MCF 10A (cell line): ENCODE measurements around the gene CFAP119. TPM values are rescaled to one million over a fixed set of nuclear protein-coding genes. Genes with fewer than 3 reads are reported as not detected.

Source experiments
- BruUV-seq: library from RNA; stranded (reverse); fragments of 400-500 nt; replicated peaks from 2 replicates; lab custom pipeline; 2021; lab: Mats Ljungman, UMichigan
- CTCF ChIA-PET: fragments of 300-600 bp; sonication (Branson Sonifier 250); formaldehyde crosslinking; extraction: SDS; loops from one replicate; lab custom pipeline; 2021; ENCODE audit warnings: antibody characterized with exemption, inconsistent platforms; lab: Yijun Ruan, JAX
- POLR2A ChIA-PET: fragments of 300-600, 350-650 bp; sonication (Branson Sonifier 250); formaldehyde crosslinking; extraction: SDS; loops from one replicate; lab custom pipeline; 2020; ENCODE audit warnings: antibody characterized with exemption, inconsistent platforms; lab: Yijun Ruan, JAX
- DNase-seq: peaks from one replicate; pipeline ENCODE4 v3.0.0-alpha.2; 2018; ENCODE audit not compliant: unreplicated experiment
- H3K27ac Mint-ChIP-seq: one replicate; pipeline ENCODE4 v1.8.0; 2022; ENCODE audit warnings: mild to moderate bottlenecking, low read depth, mixed read lengths; ENCODE audit not compliant: unreplicated experiment
- H3K27me3 Mint-ChIP-seq: one replicate; pipeline ENCODE4 v1.8.0; 2022; ENCODE audit warnings: mixed read lengths; ENCODE audit not compliant: insufficient read depth, unreplicated experiment
- H3K36me3 Mint-ChIP-seq: one replicate; pipeline ENCODE4 v1.8.0; 2022; ENCODE audit warnings: mild to moderate bottlenecking, moderate library complexity, mixed read lengths; ENCODE audit not compliant: insufficient read depth, unreplicated experiment
- H3K4me1 Mint-ChIP-seq: one replicate; pipeline ENCODE4 v1.8.0; 2022; ENCODE audit warnings: mixed read lengths; ENCODE audit not compliant: insufficient read depth, unreplicated experiment
- H3K4me3 Mint-ChIP-seq: one replicate; pipeline ENCODE4 v1.8.0; 2022; ENCODE audit warnings: mild to moderate bottlenecking, moderate library complexity, mixed read lengths; ENCODE audit not compliant: unreplicated experiment
- H3K9me3 Mint-ChIP-seq: one replicate; pipeline ENCODE4 v1.8.0; 2022; ENCODE audit warnings: mixed read lengths; ENCODE audit not compliant: unreplicated experiment
- intact Hi-C: fragments of 100-400 bp; cut with micrococcal nuclease; formaldehyde crosslinking; loops from 2 replicates; pipeline ENCODE4 v1.14.1; 2022
- total RNA-seq: library from RNA; stranded (reverse); gene quantifications from 2 replicates; pipeline ENCODE4 v1.2.3, GENCODE V29; 2022
- TF ChIP-seq, protein P1 (sequence below): fragments of 200-600 bp; IDR thresholded peaks from one replicate; pipeline ENCODE4 v1.8.0; 2022; ENCODE audit warnings: antibody characterized with exemption, mild to moderate bottlenecking; ENCODE audit not compliant: unreplicated experiment

Gene CFAP119
- total RNA-seq, 1 experiment from 2014 or later, result 5.2 TPM

DNA sequence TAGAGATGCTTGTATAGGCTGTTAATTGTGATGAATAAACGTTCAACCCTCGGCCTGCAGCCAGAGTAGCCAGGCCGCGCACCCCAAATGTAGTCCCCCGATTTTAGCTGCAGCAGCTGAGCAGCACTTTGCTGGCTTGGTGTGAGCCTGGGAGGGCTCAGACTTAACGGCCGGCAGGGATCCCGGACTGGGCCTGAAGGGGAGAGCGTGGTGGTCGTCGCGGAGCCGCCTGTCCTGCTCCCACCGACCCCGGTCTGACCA lies 13.2 kb upstream of the CFAP119 start:
- DNase-seq, result no peak
- peak overlapping the region; percentile 82 for H3K27ac Mint-ChIP-seq
- POLR2A ChIA-PET, result interaction anchor here (0.6 to 3.0 kb wide), 19 partner anchors 10 to 1820 kb away, joined by 3 to 27 read pairs (median 5); partner anchors contain the start of genes KAT8, PHKG2, RNF40 and SRCAP
- no peaks in the 10 kb centered on the region for H3K9me3 Mint-ChIP-seq
- no peaks in the 10 kb centered on the region for H3K27me3 Mint-ChIP-seq
- CTCF ChIA-PET, result interaction anchor here (1.4 to 2.0 kb wide), 2 partner anchors 10 to 40 kb away, joined by 5 to 7 read pairs; no protein-coding TSS in a partner anchor
- peaks cover 22% of the 10 kb centered on the region for H3K4me1 Mint-ChIP-seq
- peak overlapping the region; percentile 85 for H3K4me3 Mint-ChIP-seq
- TF ChIP-seq, protein P1, sequence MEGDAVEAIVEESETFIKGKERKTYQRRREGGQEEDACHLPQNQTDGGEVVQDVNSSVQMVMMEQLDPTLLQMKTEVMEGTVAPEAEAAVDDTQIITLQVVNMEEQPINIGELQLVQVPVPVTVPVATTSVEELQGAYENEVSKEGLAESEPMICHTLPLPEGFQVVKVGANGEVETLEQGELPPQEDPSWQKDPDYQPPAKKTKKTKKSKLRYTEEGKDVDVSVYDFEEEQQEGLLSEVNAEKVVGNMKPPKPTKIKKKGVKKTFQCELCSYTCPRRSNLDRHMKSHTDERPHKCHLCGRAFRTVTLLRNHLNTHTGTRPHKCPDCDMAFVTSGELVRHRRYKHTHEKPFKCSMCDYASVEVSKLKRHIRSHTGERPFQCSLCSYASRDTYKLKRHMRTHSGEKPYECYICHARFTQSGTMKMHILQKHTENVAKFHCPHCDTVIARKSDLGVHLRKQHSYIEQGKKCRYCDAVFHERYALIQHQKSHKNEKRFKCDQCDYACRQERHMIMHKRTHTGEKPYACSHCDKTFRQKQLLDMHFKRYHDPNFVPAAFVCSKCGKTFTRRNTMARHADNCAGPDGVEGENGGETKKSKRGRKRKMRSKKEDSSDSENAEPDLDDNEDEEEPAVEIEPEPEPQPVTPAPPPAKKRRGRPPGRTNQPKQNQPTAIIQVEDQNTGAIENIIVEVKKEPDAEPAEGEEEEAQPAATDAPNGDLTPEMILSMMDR, result no peak
- H3K36me3 Mint-ChIP-seq, result peaks cover 59% of the 10 kb centered on the region
- intact Hi-C loops, result loop anchor here (5.0 kb wide), 1 partner anchor 37 kb away; no protein-coding TSS in a partner anchor
- TSS peak; percentile 15 for BruUV-seq

GRCh38 chr16:30774367-30775130 lies 12.7 kb upstream of the CFAP119 start:
- ChIA-PET POLR2A (interaction anchor here (0.6 to 3.0 kb wide), 19 partner anchors 11 to 1819 kb away, joined by 3 to 27 read pairs (median 5); partner anchors contain the start of genes KAT8, PHKG2, RNF40 and SRCAP), CTCF (interaction anchor here (1.4 to 2.0 kb wide), 2 partner anchors 10 to 41 kb away, joined by 5 to 7 read pairs; no protein-coding TSS in a partner anchor)
- TF ChIP-seq, protein P1, result no peak
- Mint-ChIP-seq H3K27me3 (no peaks in the 10 kb centered on the region), H3K36me3 (peaks cover 64% of the 10 kb centered on the region), H3K4me1 (peaks cover 22% of the 10 kb centered on the region), H3K27ac (peak overlapping the region; percentile 82), H3K4me3 (peak overlapping the region; percentile 85), H3K9me3 (no peaks in the 10 kb centered on the region)
- intact Hi-C loops, result loop anchor here (5.0 kb wide), 1 partner anchor 38 kb away; no protein-coding TSS in a partner anchor
- DNase-seq, result no peak
- BruUV-seq, result no TSS peak

GRCh38 chr16:30773826-30774225 lies 12.0 kb upstream of the CFAP119 start:
- Mint-ChIP-seq H3K27ac (no peak overlapping the region), H3K27me3 (no peaks in the 10 kb centered on the region), H3K4me1 (peaks cover 22% of the 10 kb centered on the region), H3K36me3 (peaks cover 72% of the 10 kb centered on the region), H3K9me3 (no peaks in the 10 kb centered on the region), H3K4me3 (no peak overlapping the region)
- TF ChIP-seq, protein P1, result no peak
- POLR2A ChIA-PET, result interaction anchor here (0.7 to 3.0 kb wide), 3 partner anchors 10 to 34 kb away, joined by 3 to 27 read pairs (median 11); partner anchors contain the start of genes PHKG2 and RNF40
- no peak for DNase-seq
- BruUV-seq, result no TSS peak
- intact Hi-C loops, result no loop called here
- CTCF ChIA-PET, result interaction anchor here (1.4 to 2.0 kb wide), 2 partner anchors 9 to 41 kb away, joined by 5 to 7 read pairs; no protein-coding TSS in a partner anchor

DNA sequence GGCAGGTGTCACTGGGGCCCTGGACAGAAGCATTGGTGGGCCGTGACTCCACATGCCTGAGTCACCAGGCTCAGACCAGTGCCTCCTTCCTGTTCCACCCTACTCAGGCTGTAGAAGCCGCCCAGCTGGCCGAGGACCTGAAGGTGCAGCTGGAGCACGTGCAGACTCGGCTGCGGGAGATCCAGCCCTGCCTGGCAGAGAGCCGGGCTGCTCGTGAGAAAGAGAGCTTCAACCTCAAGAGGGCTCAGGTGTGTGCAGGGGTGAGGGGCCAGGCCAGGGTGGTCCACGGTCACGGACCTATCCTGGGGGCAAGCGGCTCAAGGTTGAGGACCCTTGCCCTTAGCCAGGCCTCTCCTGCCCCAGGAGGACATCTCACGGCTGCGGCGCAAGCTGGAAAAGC lies 9.9 kb upstream of the CFAP119 start:
- no peak overlapping the region for H3K27ac Mint-ChIP-seq
- BruUV-seq, result no TSS peak
- intact Hi-C loops, result no loop called here
- no peak for DNase-seq
- H3K4me3 Mint-ChIP-seq, result no peak overlapping the region
- peaks cover 82% of the 10 kb centered on the region for H3K36me3 Mint-ChIP-seq
- TF ChIP-seq, protein P1, result no peak
- no peaks in the 10 kb centered on the region for H3K9me3 Mint-ChIP-seq
- CTCF ChIA-PET, result interaction anchor here (0.7 to 1.6 kb wide), 3 partner anchors 11 to 170 kb away, joined by 3 to 4 read pairs (median 4); no protein-coding TSS in a partner anchor
- H3K27me3 Mint-ChIP-seq, result no peaks in the 10 kb centered on the region
- POLR2A ChIA-PET, result interaction anchor here (1.3 to 1.6 kb wide), 2 partner anchors 9 to 24 kb away, joined by 4 to 5 read pairs; partner anchors contain the start of genes PHKG2 and RNF40
- H3K4me1 Mint-ChIP-seq, result peaks cover 8% of the 10 kb centered on the region
